GM18505 (cell line): ENCODE results near the gene CORO7.
"Not testable (repeated sequence)": the region's sequence is repeated elsewhere in the genome, so short reads cannot be mapped to it uniquely, and the experiment has no call there.

ENCODE experiments used
- ATAC-seq: cut with Tn5 transposase; IDR thresholded peaks from one replicate; pipeline ENCODE4 v1.9.1; 2021; ENCODE audit not compliant: unreplicated experiment
- POLR2A ChIP-seq: IDR thresholded peaks from 4 replicates; pipeline ENCODE4 v1.6.1; 2011; ENCODE audit warnings: borderline replicate concordance; ENCODE audit not compliant: insufficient read depth, insufficient read length; ENCODE audit errors: extremely low read depth

CORO7 gene

DNA sequence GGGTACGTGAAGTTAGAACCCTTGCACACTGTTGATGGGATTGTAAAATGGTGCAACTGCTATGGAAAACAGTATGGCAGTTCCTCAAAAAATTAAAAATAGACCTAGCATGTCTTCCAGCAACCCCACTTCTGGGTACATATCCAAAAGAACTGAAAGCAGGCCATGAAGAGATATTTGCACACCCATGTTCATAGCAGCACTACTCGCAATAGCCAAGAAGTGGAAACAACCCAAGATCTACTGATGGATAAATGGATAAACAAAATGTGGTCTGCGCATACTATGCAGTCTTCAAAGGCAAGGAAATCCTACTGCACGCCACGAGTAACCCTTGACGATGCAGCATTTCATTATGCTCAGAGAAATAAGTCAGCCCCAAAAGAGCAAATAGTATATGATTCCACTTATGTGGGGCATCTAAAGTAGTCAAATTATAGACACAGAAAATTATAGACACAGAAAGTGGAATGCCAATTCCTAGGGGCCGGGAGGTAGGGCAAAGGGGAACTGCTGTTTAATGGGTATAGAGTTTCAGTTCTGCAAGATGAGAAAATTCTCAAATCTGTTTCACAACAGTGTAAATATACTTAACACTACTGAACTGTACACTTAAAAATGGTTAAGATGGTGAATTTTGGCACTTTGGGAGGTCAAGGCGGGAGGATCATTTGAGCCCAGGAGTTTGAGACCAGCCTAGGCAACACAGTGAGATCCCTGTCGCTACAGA lies 17.2 kb downstream of the CORO7 start:
- TF ChIP-seq POLR2A: no peak
- ATAC-seq: no peak

DNA sequence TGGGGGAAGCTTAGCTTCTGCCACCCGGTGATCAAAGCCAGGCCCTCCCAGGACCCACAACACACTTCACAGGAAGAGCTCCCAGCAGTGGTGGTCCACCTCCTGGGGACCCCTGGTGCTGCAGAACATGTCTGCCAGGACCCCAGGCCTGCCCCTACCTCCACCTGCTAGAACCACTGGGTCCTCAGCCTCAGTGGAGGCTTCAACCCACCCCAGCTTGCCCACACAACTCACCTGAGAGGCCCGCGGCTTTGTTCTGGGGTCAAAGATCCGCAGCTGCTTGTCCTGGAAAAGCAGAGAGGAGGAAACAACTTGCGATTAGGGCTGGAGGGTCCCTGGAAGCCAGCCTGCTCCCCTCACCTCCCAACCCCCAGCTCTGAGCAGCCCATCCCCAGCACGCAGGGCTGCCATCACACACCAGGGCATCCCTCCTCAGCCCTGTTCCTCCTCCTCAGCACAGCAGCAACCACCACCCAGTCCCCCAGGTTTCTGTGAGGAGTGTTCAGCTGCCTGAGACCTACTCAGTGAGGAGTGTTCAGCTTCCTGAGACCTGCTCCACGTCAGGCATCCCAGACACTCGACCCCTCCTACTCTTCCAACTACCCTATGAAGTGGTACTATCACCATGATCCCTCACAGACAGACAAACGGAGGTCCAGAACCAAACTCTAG lies 21.2 kb downstream of the CORO7 start:
- ATAC-seq: no peak
- TF ChIP-seq POLR2A: no peak

DNA sequence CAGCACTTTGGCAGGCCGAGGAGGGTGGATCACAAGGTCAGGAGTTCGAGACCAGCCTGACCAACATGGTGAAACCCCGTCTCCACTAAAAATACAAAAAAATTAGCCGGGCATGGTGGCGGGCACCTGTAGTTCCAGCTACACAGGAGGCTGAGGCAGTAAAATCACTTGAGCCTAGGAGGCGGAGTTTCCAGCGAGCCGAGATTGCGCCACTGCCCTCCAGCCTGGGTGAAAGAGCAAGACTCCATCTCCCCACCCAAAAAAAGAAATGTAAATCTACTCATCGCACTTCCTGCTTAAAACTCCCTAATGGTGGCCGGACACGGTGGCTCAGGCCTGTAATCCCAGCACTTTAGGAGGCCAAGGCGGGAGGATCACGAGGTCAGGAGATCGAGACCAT lies 22.5 kb downstream of the CORO7 start:
- ATAC-seq: not testable (repeated sequence)

DNA sequence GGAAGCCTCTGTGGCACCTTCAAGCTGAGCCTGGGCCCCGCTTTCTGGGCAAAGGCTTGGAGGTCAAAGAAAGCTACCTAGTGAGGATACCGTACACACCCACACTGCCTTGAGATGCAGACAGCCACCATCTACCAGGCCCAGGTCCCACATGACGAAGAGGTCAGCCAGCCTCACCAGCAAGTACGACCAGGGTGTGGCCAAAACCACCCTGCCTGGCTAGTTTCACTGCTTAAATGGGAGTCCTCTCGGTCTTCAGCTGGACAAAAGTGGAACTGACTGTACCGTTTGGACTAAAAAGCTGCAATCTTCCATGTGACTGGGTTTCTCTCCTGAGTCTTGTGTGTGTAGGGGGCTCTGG lies 23.2 kb downstream of the CORO7 start:
- TF ChIP-seq POLR2A: no peak
- ATAC-seq: no peak

DNA sequence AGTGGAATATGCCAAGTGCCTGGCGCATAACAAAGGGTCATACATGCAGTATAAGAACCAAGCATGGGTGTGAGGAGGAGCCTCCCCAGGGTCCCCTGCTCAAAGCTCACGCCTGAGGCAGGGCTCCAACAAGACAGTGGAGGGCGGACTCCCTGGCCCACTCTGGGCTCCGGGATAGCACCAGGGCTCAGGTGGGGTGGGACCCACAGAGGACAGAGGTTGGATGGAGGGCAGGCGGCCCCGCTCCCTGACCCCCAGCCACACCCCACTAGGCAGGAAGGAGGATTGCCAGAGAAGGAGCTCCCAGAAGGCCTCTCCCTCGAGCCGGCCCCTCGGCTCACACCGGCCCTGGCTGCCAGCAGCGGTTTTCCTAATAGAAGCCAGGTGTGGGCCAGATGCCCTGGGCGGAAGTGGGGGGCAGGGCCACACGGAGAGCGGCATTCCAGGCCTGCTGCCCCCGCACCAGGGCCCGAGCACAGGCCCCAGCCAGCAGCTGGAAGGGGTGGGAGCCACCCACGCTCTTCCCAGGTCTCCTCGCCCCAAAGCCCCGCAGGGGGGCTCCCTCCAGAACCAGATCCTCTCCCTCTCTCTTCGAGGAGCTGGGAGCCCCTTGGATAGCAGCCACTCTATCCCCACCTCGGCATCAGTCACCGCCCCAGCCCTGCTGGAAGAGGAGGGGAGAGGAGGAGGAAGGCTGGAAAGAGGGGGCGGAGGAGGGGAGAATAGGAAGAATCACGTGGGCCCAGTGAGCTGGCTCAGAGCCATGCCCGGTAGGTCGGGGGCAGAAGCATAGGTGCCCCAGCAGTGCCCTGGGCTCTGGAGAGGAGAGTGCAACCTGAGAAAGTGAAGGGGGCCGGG lies 23.8 kb downstream of the CORO7 start:
- ATAC-seq: no peak
- no peak for TF ChIP-seq POLR2A

DNA sequence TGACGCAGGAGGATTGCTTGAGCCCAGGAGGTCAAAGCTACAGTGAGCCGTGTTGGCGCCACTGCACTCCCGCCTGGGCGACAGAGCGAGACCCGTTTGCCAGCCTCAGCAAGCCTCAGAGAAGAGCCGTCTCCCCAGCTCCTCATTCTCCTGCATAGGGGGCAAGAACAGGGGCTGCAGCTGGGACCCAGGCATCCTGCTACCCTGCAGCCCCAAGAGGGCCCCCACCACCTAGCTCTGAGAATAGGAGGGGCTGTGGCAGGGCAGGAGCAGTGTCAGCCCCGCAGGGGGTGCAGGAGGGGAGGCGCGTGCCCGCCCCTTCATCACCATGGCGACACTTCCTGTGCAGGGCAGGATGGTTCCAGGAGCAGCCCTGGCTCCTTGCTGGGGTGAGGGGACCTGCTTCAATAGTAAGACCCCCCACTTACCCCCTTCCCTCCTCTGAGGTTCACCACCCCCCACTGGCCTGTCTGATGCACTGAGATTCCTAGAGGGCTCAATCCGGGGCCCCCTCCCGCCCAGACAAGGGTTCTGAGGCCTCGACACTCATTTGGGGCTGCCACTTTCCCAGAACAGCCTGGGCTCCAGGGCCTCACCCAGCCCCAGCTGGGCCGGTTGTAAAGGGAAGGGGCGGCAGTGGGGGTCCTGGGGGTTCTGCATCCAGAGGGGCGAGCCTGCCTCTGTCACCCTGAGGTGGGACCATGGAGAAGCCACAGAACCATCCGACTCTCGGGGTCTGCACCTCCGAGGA lies 24.6 kb downstream of the CORO7 start:
- no peak for ATAC-seq
- no peak for TF ChIP-seq POLR2A

DNA sequence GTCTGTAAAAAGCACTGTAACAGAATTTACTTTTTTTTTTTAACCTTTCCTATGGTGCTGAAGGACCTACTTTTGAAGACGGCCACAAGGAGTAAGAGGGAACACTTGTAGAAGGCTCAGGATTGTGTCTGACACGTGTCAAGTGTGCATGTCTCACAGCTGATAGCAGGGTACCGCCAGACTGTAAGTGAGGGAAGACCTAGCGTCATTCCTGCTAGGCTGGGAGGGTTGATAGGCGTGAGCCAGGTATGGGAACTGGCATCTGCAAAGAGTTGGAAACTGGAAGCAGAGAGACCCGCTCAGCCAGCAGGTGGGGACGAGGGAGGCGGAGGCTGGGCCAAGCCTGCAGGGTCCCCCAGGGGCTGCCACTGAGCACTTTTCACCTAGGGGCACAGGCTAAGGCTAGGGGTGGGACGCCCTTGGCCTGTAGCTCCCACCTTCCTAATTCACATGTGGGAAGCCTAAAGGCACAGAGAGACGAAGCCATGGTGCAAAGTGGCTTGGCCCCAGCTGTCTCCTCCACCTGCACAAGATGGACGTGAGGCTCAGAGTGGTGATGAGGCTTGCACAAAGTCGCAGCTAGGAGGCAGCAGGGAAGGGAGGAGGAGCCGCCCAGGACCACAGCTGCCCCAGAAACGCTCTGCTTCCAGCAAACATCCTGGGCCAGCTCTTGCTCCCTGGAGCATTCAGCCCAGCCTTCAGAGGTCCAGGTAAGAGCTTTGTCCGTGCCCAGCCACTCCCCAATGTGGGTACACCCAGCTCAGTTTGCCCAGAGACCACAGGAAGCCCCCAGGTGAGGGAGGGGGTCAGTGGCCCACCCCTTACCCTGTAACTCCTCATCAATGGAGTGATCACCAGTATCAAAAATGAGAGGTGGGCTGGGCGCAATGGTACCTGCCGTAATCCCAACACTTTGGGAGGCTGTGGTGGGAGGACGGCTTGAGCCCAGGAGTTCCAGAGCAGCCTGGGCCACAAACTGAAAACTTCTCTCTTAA lies 25.8 kb downstream of the CORO7 start:
- no peak for ATAC-seq
- TF ChIP-seq POLR2A: no peak

DNA sequence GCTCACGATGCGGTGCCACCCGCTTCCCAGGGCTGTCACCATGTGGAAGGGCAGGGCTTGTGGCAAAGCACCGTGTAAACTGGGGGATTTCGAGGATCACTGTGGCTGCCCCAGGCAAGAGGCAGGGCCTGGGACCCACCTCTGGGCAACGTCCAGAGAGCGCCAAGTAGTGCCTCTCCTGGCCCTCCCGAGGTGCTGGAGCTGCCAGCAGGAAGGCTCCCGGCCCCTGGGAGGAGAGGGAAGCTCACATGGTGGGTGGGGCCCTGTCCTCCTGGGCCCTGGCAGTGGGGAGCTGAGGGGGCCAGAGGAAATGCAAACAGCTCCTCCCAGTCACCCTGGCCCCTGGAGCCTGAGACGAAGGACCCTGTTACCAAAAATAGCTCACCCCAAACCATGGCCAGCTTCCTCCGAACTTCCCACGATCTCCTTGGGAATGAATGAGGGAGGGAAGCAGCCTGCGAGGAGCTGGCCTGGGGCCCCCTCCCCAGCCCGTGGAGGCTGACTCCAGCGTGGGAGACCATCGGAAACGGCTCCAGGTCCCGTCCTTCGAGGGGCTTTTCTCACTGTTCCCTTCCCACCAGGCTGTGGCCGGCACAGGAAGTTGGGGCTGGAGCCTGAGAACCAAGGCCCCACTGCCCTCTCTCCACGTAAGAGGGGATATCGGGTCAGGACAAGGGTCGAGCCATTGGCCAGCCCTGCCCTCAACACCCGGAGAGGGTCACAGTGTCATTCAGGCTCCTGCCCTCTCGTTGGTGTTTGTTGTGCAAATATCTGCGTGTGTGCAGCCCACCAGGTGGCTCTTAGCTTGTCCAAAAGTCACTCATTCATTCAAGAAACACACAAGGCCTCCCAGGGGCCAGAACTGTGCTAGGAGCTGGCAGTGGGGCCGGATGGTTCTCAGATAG lies 27.1 kb downstream of the CORO7 start:
- TF ChIP-seq POLR2A: no peak
- ATAC-seq: no peak

DNA sequence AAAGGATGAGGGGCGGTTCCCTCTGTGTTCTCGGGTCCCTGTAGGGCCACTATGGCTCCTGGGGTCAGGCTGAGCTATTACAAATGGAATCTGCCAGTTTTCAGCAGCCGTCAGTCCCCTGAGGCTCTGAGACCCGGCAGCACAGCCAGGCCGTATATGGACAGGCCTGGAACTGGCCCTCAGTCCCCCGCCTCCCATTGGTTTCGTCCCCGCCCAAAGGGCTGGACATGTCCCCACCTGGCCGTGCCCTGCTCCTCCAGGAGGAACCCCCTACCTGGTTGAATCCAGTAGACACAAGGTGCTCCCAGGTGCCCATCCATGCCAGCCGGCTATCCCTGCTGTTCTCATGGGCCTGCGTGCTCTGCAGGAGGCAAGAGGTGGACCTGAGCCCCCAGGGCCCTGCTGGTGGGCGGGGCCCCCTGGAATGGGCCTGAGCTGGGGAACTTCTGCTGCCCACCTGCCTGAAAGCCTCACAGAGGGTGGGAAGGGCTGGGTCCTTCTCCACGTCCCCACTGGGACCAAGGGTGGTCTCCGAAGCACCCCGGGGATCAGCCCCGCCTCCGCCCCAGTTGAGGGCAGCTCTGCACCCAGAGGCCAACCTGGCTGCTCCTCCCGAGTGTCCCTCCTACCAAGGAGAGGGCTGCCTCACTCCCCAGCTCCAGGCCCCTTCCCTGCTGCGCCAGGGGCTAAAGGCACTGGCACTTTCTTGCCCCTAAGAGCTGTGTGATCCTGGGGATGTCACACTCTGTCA lies 27.9 kb downstream of the CORO7 start:
- no peak for TF ChIP-seq POLR2A
- ATAC-seq: no peak

DNA sequence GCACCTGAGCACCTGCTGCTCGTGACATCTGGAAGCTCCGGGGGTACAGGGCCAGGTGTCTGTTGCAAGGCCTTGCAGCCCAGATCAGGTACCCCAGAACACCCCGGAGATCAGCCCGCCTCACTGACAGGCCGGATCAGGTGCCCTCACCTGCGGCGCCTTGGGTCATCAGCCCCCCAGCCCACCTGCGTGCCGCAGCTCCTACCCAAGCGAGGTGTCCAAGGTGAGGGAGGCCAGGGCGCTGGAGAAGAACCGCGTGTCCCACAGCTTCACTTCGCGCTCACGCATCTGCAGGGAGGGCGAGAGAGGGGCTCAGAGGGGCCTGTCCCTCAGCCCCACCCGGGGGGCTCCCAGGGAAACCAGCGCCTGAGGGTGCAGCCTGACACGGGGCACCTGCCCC lies 28.6 kb downstream of the CORO7 start:
- no peak for TF ChIP-seq POLR2A
- ATAC-seq: no peak

DNA sequence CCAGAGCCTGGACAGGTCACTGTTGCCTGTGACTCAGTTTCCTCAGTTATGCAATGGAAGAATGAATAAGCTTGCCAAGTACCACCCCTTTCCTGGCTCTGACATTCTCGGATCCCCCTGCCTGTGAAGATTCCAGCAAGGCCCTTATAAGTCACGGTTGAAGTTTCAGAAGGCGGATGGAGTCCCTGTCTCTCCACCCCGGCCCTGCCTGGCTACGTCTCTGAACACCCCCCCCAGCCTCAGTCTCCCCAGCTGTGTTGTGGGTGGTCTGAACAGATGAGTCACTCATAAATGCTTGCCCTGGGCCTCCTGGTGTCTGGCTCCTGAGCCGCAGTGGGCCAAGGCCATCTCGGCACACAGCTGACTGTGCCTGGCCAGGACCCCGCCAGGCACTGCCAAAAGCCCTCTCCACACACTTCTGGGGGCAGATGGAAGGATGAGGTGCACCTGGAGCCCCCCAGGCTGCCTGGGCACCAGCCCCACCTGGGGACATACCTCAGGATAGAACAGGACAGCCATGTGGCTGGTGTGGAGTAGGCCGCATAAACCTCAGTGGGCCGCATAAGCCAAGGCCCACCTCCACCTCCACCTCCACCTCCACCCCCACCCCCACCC lies 29.3 kb downstream of the CORO7 start:
- no peak for TF ChIP-seq POLR2A
- no peak for ATAC-seq

DNA sequence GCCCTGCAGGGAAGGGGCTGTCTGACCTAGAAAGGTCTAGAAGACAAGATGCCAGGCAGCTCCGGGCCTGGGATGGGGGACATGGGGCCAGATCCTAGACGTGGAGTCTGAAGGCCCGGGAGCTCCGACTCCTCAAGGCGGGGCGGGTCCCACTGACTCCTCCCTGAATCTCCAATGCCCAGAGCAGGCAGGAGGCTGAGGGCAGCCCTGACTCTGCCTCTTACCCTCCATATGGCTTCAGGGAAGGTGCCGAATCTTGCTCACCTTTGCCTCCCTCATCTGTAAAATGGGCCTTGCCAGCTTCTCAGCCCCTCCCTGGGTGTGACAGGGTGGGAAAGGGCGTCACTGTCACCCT lies 30.0 kb downstream of the CORO7 start:
- TF ChIP-seq POLR2A: no peak

More for the DNA sequence above, 30.0 kb downstream of the CORO7 start:
- ATAC-seq: no peak
